OCI-LY7 (cell line): ENCODE measurements around the gene DLAT. TPM values are rescaled to one million over a fixed set of nuclear protein-coding genes. Genes with fewer than 3 reads are reported as not detected.
"Not testable (repeated sequence)": the region's sequence is repeated elsewhere in the genome, so short reads cannot be mapped to it uniquely, and the experiment has no call there.

Experiments used
- BruUV-seq: library from RNA; stranded (reverse); fragments of 400-500 nt; replicated peaks from 2 replicates; lab custom pipeline; 2021; lab: Mats Ljungman, UMichigan
- CTCF ChIA-PET: fragments of 300-600 bp; sonication (Branson Sonifier 250); formaldehyde crosslinking; loops from one replicate; lab custom pipeline; 2022; ENCODE audit warnings: antibody characterized with exemption; ENCODE audit not compliant: unreplicated experiment; lab: Charles Lee
- POLR2A ChIA-PET: fragments of 300-600 bp; sonication (Branson Sonifier 250); formaldehyde crosslinking; loops from one replicate; lab custom pipeline; 2022; ENCODE audit warnings: antibody characterized with exemption; lab: Charles Lee
- DNase-seq: peaks from one replicate; pipeline ENCODE4 v3.0.0-alpha.2; 2015; ENCODE audit warnings: low spot score
- H2AFZ ChIP-seq: fragments of 200-600 bp; sonication (generic), shearing (Covaris generic); 2 replicates; pipeline ENCODE4 v1.6.1; 2014; ENCODE audit warnings: mild to moderate bottlenecking, antibody characterized with exemption, low read length, moderate library complexity
- H3K27ac ChIP-seq: fragments of 200-600 bp; sonication (generic); 2 replicates; pipeline ENCODE4 v1.5.1; 2014; ENCODE audit warnings: mixed run types, low read depth, mild to moderate bottlenecking, moderate library complexity, low read length, inconsistent platforms; ENCODE audit not compliant: poor library complexity, severe bottlenecking
- H3K36me3 ChIP-seq: fragments of 200-600 bp; sonication (generic); 2 replicates; pipeline ENCODE4 v1.6.1; 2014; ENCODE audit warnings: mild to moderate bottlenecking, antibody characterized with exemption, low read length, moderate library complexity, mixed read lengths; ENCODE audit not compliant: insufficient read depth
- H3K4me1 ChIP-seq: fragments of 200-600 bp; sonication (generic); 2 replicates; pipeline ENCODE4 v1.5.1; 2014; ENCODE audit warnings: mild to moderate bottlenecking, low read length; ENCODE audit not compliant: insufficient read depth, poor library complexity, severe bottlenecking
- H3K4me2 ChIP-seq: fragments of 200-600 bp; sonication (generic); 2 replicates; pipeline ENCODE4 v1.6.1; 2014; ENCODE audit warnings: mild to moderate bottlenecking, low read length
- H3K4me3 ChIP-seq: fragments of 200-600 bp; sonication (generic); 2 replicates; pipeline ENCODE4 v1.5.1; 2014; ENCODE audit warnings: mild to moderate bottlenecking, low read depth, low read length; ENCODE audit not compliant: poor library complexity, severe bottlenecking
- H3K79me2 ChIP-seq: fragments of 200-600 bp; sonication (generic); 2 replicates; pipeline ENCODE4 v1.6.1; 2016; ENCODE audit warnings: low read depth, mild to moderate bottlenecking, low read length, moderate library complexity, mixed read lengths; ENCODE audit not compliant: insufficient read depth
- H3K9me2 ChIP-seq: fragments of 200-600 bp; sonication (generic); 2 replicates; pipeline ENCODE4 v1.6.1; 2016; ENCODE audit warnings: mild to moderate bottlenecking, low read length, mixed read lengths; ENCODE audit not compliant: insufficient read depth
- H3K9me3 ChIP-seq: fragments of 200-600 bp; sonication (generic); 2 replicates; pipeline ENCODE4 v1.6.1; 2014; ENCODE audit warnings: mild to moderate bottlenecking, mixed run types, low read length, mixed read lengths
- H4K20me1 ChIP-seq: fragments of 200-600 bp; sonication (generic); 2 replicates; pipeline ENCODE4 v1.6.1; 2014; ENCODE audit warnings: mild to moderate bottlenecking, antibody characterized with exemption, low read length, moderate library complexity, mixed read lengths; ENCODE audit not compliant: insufficient read depth
- CTCF ChIP-seq: fragments of 200-600 bp; sonication (generic); conservative IDR thresholded peaks from 2 replicates; pipeline ENCODE4 v1.5.1; 2014; ENCODE audit warnings: mild to moderate bottlenecking, antibody characterized with exemption, low read length, moderate library complexity, mixed read lengths
- EZH2phosphoT487 ChIP-seq: fragments of 200-600 bp; sonication (generic); IDR thresholded peaks from 2 replicates; pipeline ENCODE4 v1.6.1; 2018; ENCODE audit warnings: low read depth, borderline replicate concordance, mild to moderate bottlenecking, mixed run types, antibody characterized with exemption, low read length, moderate library complexity, mixed read lengths
- intact Hi-C: fragments of 100-400 bp; cut with micrococcal nuclease; formaldehyde crosslinking; loops from one replicate; pipeline ENCODE4 v1.10.0; 2022; ENCODE audit not compliant: unreplicated experiment
- total RNA-seq, 2 experiments: library from RNA; depleted of rRNA in 1 of 2; stranded (reverse); fragments of >200 nt in 1 of 2; shearing (Covaris generic) in 1 of 2; gene quantifications; 2 replicates each; pipeline ENCODE4 v1.2.3, GENCODE V29; 2014 to 2022

DLAT gene
- total RNA-seq, 2 experiments from 2014 or later = 42.0 to 54.1 TPM

DNA sequence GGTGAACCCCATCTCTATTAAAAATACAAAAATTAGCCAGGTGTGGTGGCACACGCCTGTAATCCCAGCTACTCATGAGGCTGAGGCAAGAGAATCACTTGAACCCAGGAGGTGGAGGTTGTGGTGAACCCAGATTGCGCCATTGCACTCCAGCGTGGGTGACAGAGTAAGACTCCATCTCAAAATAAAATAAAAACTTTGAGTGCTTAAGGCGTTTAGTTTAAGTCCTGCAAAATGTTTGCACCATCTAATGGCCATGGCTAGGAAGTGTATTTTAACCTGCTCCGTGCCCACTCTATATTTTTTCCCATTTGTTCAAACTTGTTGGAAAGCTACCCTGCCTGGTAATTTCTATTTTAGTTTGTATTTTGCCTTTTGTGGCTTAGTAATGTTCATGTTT, 28.5 kb upstream of the DLAT start:
- POLR2A ChIA-PET = interaction anchor here (0.6 to 1.1 kb wide), 5 partner anchors 15 to 133 kb away, joined by 3 to 4 read pairs (median 3); no protein-coding TSS in a partner anchor
- CTCF ChIA-PET = interaction anchor here (1.0 kb wide), 1 partner anchor 24 kb away, joined by 3 read pairs; no protein-coding TSS in a partner anchor
- H3K4me1 ChIP-seq, H3K4me2 ChIP-seq, H2AFZ ChIP-seq, H3K4me3 ChIP-seq, BruUV-seq, H3K36me3 ChIP-seq, H4K20me1 ChIP-seq, H3K9me2 ChIP-seq, H3K79me2 ChIP-seq, intact Hi-C loops, H3K9me3 ChIP-seq, H3K27ac ChIP-seq: not testable (repeated sequence)
- DNase-seq = peak; percentile 18
- peak; percentile 61 for TF ChIP-seq CTCF

DNA sequence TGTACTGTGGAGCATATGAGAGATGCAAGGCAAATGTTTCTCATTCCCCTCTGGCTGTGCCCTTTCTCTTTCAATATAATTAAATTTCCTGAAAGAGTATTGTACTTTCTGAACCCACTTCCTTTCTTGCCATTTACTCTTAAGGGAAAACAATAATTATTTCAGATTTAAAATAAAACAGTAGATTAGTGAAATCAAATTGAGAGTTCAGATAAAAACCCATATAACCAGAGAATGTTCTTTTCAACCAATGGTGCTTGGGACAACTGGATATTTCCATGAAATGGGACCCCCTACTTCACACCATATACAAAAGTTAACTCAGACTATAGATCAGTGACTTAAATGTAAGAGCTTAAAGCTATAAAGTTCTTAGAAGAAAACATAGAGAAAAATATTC, 26.1 kb upstream of the DLAT start:
- ChIA-PET POLR2A (interaction anchor here (0.6 kb wide), 1 partner anchor 133 kb away, joined by 3 read pairs; no protein-coding TSS in a partner anchor), CTCF (no interaction called here)
- Histone ChIP-seq H3K4me1 (peaks cover 5% of the 10 kb centered on the region), H3K36me3 (no peaks in the 10 kb centered on the region), H3K9me2 (no peaks in the 10 kb centered on the region), H2AFZ (no peak overlapping the region), H3K79me2 (no peaks in the 10 kb centered on the region), H3K4me3 (no peak overlapping the region), H3K9me3 (no peaks in the 10 kb centered on the region), H4K20me1 (no peaks in the 10 kb centered on the region), H3K4me2 (no peak overlapping the region), H3K27ac (no peak overlapping the region)
- intact Hi-C loops = no loop called here
- TF ChIP-seq CTCF = no peak
- TF ChIP-seq EZH2phosphoT487 = no peak
- no TSS peak for BruUV-seq
- DNase-seq = no peak

- no peaks in the 10 kb centered on the region for H3K9me2 ChIP-seq
- H3K4me3 ChIP-seq = no peak overlapping the region
- no peaks in the 10 kb centered on the region for H3K36me3 ChIP-seq
- intact Hi-C loops = no loop called here
- peaks cover 5% of the 10 kb centered on the region for H3K4me1 ChIP-seq
- no peaks in the 10 kb centered on the region for H3K79me2 ChIP-seq
- no peak overlapping the region for H3K27ac ChIP-seq
- POLR2A ChIA-PET = interaction anchor here (0.9 kb wide), 1 partner anchor 65 kb away, joined by 7 read pairs; no protein-coding TSS in a partner anchor
- H4K20me1 ChIP-seq = no peaks in the 10 kb centered on the region
- DNase-seq = no peak
- CTCF ChIA-PET = no interaction called here
- no peak for TF ChIP-seq CTCF
- TF ChIP-seq EZH2phosphoT487 = no peak
- H3K9me3 ChIP-seq = no peaks in the 10 kb centered on the region
- no peak overlapping the region for H3K4me2 ChIP-seq
- no peak overlapping the region for H2AFZ ChIP-seq
- no TSS peak for BruUV-seq
Measured at GRCh38 chr11:112000703-112001102, 24.5 kb upstream of the DLAT start.
